ENCODE results near the gene TRPM2.

GRCh38 chr21:44402323-44403105 is 49.1 kb downstream of the TRPM2 start:
- TF ChIP-seq CTCF (IDR thresholded peaks at IDR 0.05) (no peak), POLR2A (IDR thresholded peaks at IDR 0.05) (no peak)
